GM19351 (cell line): ENCODE measurements around the gene UNC13B.
"Not testable (repeated sequence)": the region's sequence is repeated elsewhere in the genome, so short reads cannot be mapped to it uniquely, and the experiment has no call there.

Experiments
- ATAC-seq: cut with Tn5 transposase; IDR thresholded peaks from one replicate; pipeline ENCODE4 v1.9.1; 2021; ENCODE audit warnings: mild to moderate bottlenecking, moderate library complexity; ENCODE audit not compliant: unreplicated experiment

The UNC13B gene

DNA sequence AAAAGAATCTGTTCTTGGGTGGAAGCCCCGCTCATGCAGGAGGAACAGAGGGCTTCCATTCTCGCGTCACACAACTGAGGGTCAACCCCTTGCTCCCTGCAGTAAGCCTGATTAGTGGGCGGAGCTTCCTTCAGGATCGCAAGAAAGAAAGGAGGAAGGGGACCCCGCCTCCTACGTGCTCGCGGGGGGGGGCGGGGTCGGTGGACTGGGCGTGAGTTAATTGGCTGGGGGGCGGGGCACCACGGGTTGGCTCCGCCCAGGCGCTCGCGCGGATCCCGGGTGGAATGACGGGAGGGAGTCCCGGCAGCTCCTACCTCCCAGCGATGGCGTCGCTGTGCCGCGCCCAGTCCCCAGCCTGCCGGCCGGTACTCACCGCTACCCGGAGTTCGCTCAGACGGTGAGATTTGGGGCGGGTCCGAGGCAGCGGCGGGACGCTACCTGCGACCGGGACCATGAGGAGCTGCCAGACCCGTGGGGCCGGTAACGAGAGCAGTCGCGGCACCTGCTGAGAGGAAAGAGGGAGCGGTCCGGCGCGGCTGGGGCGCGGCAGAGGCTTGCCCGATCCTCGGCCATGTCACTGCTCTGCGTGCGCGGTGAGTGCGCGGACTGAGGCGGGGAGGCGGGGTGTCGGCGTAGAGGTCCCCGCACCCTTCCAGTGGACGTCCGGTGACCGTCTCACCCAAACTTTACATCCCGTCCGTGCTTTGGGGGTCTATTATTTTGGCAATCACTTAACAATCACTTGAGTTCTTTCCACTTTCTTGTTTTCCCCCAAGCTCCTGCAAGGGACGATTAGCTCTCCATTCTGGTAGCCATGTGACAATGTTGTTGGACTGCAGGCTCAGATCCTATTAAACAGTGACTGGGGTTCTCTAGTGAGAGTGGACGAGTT is at the start of gene UNC13B:
UNC13B (plus strand) TSS at position 297 of the 892 bp plus-strand sequence; CDS start at position 572, 275 bp downstream.
- peak; percentile 68 for ATAC-seq

DNA sequence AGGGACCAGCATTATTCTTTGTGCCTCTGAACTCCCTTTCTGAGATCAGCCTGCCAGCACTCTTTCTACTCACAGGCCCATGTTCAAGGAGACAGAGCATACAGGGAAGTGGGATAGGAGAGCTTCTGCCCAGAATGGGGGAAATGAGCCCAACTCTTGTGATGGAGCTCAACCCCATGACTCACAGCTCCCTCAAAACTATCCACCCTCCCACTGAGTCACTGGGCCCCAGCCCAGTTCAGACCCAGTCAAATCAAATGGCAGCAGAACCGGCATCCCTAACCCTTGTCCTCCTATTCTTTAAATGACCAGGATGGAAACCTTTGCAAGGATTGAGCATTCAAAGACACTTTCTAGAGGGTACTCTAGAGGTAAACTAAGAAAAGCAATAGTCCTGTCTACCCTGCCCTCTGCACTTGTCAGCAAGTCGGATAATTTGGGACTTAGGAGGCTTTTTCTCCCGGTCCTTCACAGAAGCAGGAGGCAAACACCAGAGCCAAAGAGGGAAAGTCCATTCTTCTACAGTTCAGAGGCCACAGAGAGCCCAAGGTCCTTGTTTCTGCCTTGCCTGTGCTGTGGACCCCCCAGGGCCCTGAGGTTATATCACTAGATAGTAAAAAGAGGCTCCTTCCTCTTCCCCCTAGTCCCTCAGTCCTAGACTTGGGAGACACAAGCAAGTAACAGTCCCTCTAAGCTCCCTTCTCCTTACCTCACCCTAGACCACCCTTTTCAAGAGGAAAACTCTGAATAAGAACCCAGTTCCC is 49.4 kb upstream of the UNC13B start:
- ATAC-seq, result no peak

DNA sequence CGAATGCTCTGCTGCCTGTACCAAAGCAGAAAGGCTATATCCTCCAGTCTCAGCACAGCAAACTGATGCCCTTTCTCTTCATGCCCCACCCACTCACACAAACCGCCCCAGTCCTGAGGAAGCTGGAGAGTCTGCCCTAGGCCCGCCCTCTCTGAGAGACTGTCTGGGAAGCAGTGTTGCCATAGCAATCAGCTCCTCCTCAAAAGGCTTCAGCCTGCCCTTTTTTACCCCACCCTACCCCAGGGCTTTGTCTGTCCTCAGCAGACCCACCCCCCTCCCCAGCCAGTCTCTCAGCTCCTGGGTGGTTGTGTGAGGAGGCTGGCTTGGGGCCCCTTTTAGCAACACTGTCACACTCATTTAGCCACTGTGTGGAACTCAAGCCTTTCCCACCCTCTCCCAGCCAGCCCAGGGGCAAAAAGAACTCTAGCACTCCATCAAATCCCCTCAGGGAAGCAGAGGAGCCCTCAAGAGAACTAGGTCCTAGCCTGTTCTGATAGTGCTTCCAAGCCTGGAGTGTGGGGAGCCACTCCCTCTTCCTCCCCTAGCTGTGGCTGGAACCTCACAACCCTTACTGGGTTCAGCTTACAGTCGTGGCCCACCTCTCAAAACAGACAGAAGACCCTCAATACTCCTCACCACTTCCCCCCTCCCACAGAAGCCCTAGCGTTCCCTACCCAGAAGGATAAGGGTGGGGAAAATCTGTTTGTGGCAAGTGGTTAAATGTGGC is 47.5 kb upstream of the UNC13B start:
- ATAC-seq, result no peak

DNA sequence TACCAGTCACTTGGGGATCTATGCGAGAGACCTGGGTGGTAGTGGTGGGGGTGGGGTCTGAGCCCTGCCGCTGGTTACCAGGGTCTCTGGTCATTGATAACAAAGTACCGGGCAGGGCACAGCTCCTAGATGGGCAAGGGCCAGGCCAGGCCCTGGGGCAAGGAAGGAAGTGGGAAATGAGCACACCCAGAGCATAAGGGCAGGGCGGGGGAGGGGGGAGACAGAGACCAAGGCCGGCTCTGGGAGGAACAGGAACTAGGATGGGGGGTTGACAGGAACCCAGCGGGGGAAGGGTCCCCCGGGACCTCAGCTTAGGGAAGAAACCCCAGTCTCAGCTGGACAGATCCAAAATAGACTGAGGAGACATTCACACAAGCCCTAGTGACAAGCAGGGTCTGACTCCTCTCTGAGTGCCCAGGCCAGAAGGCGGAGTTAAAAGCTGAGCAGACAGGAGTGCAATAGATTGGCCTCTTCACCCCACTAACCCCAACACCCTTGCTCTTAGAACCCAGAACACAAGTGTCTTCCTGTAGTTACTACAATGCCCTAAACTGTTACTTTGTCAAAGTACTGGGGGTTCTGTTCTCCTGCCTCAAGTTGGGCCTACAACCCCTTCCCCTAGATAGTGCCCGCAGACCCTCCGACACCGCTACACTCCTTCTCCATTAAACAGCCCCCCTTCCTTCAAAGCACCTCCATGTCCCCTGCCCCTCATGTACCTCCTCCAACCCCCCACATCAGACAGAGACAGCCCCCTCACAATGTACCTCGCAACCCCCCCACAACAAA is 46.8 kb upstream of the UNC13B start:
- no peak for ATAC-seq

DNA sequence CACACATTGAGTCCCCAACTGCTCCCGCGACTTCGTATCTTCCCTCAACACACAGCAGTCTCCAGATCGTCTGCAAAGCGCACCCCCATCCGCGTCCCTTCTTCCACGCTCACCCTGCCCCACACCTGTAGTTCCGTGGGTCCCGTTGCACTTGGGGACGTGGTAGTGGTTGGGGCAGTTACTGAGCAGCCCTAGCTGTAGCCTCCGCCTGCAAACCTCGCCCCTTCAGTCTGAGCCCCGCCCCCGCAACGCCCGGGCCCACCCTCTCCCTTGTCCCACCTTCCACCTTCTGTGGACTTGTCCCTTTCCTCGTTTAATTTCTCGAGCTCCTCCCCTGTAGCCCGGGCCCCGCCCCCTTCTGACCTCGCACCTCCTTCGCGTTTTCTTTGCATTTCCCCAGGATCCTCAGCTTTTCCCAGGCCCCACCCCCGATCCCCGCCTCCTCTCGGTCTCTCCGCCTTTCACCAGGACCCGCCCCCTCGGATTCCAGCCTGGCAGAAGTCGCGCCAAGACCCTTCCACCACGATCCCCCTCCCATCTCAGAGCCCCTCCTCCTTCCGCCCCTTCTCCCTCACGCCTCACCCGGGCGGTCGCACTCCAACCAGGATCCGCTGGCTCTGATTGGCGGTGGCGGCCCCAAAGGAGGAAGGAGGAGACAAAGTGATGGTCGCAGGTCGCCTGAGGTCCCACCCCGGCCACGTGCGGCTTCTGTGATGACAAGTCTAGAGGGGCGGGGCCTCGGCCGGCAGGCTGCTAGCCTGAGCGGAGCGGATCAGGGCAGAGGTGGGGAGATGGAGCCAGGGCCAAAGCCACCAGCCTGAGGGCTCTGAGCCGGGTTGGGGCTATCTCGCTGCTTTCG is 45.9 kb upstream of the UNC13B start, which contains the start of gene ATOSB:
ATOSB (minus strand) TSS at position 183 of the 859 bp plus-strand sequence. CDS start 7,588 bp downstream, outside the sequence.
- ATAC-seq, result peak; percentile 55

DNA sequence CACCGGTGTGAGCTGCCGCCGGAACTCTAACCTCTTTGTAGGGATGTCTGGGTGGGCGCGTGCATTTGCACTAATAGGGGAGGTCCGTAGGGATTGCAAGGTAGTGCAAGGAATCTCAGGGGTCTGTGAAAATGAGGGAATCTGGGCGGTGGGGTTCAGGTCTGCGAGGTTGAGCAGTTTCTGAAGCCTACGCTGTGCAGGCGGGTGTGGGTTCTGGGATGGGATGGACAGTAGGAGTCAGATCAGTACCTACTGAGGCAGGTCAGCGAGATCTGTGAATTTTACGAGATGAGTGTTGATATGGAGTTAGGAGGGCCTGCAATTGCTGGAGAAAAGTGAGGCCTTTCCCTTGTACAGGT is 45.3 kb upstream of the UNC13B start:
- ATAC-seq, result no peak

DNA sequence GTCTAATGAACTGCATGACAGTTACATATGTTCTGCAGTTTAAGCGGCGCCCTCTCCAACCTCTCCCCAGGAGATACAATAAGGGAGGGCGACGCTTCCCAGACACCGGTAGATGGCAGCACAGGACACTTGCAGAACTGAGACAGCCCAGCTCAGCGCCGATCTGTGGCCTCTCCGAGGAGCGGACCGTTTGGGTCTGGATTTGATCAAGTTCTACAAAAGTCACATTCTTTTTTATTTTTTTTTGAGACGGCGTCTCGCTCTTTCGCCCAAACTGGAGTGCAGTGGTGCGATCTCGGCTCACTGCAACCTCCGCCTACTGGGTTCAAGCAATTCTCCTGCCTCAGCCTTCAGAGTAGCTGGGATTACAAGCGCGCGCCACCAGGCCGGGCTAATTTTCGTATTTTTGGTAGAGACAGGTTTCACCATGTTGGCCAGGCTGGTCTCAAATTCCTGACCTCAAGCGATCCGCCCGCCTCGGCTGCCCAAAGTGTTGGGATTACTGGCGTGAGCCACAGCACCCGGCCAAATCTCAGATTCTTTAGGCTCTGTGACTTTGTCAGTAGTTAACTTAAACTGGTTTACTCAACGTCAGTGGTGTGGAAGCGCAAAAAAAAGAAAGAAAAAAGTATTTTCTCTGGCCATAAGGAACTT is 44.8 kb upstream of the UNC13B start:
- peak; percentile 48 for ATAC-seq

DNA sequence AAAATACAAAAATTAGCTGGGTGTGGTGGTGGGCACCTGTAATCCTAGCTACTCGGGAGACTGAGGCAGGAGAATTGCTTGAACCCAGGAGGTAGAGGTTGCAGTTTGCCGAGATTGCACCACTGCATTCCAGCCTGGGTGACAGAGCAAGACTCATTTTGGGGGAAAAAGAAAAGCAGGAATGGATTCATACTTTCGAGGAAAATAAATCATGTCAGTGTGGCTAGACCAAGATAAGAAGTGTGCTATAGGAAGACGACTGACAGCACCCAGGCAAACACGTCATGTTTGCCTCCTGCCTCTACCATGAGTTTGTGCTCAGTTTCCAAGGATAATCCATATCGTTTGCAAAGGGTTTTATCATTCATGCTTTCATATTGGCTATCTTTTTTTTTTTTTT is 26.9 kb upstream of the UNC13B start:
- no peak for ATAC-seq

DNA sequence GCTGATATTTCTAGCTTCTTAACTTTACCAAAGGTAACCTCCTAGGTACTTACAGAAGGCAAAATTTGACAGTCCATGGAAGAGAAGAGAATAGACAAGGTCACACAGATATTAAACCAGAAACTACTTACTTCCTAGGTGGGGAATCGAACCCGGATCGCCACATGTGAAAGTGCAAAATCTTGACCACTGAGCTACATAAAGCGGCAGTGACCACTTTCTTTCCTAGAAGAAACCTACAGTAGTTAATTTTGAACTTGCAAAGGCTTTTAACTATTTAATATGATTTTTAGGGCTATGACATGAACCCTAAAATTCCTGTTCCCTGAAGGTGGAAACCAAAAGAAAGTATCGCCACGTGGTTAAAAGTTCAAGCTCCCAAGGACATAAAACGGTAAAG is 25.8 kb upstream of the UNC13B start:
- ATAC-seq, result no peak

DNA sequence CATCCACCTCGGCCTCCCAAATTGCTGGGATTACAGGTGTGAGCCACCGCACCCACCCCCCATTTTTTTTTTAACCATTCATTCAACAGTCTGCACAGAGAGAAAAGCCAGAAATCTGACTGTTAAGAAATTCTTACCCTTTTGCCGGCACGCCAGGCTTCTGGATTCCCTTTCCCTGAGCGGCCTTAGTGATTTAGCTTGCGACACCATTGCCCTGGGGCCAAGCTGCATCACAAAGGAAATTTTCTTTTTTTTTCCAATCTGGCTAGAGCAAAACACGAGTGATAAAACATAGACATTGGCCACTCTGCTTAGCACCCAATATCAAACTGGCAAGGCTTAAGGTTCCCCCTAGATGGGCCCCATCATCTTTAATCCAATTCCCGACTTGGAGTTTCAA is 24.9 kb upstream of the UNC13B start:
- ATAC-seq, result no peak

DNA sequence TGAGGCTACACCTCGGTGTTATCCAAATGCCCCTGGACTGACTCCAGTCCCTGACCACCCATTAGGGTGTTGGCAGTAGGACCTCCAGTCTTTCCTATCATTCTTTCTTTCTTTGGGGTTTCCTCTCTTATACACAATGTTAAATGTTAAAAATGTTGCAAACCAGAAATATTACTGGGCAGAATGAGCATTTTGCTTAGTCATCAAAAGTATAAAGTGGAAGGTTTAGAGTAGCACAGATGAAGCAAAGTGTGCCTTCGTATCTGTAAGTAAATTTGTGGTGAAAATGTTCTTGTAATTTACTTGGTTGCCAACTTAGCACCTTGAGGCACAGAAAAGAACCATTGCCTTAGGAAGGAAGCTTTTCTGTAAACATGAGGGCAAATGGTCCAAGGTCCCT is 21.7 kb upstream of the UNC13B start:
- no peak for ATAC-seq

DNA sequence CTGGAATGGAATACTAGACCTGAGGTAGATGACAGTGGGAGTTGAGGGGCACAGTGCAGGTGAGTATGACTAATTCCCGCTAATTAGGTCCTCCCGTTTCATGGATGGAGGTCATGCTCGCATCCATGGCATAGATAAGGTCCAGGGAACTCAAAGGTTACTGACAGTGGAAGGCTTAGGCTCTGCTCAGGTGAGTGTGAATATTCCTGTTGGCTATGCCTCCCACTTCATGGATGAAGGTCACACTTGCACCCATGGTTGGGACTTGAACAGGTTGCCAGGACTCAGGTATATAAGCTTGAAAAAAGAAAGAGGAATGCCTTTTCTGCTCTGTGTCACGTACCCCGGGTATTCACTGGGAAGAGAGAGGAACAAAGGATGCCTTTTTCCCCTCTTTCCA is 19.8 kb upstream of the UNC13B start:
- ATAC-seq, result no peak

DNA sequence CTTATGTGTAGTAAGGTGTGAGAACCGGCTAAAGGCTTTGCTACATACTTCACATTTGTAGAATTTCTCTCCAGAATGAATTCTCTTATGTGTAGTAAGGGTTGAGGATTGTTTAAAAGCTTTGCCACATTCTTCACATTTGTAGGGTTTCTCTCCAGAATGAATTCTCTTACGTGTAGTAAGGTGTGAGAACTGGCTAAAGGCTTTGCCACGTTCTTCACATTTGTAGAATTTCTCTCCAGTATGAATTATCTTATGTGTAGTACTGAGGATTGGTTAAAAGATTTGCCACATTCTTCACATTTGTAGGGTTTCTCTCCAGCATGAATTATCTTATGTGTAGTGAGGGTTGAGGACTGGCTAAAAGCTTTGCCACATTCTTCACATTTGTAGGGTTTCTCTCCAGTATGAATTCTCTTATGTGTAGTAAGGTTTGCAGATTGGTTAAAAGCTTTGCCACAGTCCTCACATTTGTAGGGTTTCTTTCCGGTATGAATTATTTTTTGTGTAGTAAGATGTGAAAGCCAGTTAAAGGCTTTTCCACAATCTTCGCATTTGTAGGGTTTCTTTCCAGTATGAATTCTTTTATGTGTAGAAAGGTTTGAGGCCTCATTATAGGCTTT is 13.8 kb upstream of the UNC13B start:
- ATAC-seq, result not testable (repeated sequence)

DNA sequence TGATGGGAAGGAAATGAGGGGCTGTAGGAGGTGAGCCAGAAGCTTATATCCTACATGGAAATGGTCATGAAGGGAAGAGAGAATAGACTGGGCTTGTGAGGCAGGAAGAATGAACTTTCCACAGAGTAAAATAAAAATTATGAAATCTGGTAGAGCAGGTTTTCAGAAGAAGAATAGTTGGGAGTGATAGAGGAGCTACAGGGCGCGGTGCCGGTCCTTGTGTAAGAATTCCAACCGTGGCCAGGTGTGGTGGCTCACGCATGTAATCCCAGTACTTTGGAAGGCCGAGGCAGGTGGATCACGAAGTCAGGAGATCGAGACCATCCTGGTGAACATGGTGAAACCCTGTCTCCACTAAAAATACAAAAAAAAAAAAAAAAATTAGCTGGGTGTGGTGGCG is 8.9 kb upstream of the UNC13B start:
- ATAC-seq, result no peak

DNA sequence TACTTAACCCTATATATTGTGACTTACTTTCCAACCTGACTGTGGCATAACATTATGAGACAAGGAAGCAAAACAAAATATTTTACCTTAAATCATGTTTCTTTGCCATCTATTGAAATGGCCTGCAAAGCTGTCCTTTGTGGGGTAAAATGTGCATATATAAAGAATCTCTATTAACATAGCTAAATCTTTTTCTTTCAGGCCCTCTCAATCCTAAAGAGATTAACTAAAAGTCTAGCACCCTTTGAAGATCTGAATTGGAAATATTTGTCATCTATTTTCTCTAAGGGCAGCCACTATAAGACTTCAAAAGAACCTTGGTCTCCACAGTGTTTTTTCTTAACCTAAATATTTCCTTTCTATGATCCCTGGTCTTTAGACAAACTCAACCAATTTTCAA is 5.0 kb upstream of the UNC13B start:
- ATAC-seq, result no peak

DNA sequence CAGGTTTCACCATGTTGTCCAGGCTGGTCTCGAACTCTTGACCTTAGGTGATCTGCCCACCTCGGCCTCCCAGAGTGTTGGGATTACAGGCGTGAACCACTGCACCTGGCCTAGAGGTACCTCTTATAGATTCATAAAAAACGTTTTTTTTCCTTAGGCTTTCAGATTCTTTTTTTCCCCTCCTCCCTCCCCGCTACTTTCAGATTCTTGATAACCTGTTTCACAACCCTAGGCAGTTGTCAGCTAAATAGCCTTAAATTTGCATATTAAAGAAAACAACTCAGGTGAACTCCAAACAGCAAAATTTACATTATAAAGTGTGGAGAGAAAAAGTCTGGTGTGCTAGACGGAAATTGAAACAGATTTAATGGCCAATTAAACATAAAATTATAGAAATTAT is 4.0 kb upstream of the UNC13B start:
- not testable (repeated sequence) for ATAC-seq

DNA sequence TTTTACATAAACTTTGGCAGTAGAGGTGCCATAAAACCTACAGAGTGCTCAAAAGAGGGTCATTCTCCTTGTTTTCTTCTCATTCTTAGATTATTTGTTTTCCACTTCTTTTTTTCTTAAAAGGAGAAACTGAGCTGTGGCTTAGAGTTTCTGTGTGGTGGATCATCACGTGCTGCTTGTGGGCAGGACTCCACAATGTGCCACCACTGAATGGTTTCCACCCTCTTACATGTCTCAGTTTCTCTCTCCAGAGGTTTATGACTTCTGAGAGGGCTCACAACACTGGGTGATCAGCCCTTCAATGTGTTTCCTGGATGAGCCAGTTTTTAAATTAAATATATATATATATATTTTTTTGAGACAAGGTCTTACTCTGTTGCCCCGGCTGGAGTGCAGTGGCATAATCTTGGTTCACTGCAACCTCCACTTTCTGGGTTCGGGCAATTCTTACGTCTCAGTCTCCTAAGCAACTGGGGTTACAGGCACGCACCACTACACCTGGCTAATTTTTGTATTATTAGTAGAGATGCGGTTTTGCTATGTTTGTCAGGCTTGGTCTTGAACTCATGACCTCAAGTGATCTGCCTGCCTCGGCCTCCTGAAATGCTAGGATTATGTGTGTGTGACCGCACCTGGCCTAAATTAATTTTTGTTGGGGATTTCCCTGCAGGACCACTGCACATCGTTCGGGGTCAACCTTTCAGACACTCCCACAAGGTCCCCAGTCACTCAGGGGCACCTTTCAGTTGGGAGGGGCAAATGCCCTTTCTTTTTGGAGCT is 3.1 kb upstream of the UNC13B start:
- ATAC-seq, result no peak
